ENCODE results near the gene EN2.

Gene EN2

DNA sequence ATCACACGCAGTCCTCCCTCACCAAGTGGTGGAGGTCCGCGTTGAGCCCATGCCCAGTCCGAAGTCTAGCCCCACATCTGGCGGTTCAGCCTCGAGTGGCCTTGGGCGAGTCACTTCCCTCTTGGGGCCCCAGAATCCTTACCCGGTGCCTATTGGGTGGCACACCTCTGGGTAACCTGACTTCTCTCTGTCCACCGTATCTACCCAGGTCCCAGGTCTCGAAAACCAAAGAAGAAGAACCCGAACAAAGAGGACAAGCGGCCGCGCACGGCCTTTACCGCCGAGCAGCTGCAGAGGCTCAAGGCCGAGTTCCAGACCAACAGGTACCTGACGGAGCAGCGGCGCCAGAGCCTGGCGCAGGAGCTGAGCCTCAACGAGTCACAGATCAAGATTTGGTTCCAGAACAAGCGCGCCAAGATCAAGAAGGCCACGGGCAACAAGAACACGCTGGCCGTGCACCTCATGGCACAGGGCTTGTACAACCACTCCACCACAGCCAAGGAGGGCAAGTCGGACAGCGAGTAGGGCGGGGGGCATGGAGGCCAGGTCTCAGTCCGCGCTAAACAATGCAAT is 4.3 kb downstream of the EN2 start:
- DNase-seq (ENCODE audit: low spot score), result no peak
- TF ChIP-seq, protein P1, sequence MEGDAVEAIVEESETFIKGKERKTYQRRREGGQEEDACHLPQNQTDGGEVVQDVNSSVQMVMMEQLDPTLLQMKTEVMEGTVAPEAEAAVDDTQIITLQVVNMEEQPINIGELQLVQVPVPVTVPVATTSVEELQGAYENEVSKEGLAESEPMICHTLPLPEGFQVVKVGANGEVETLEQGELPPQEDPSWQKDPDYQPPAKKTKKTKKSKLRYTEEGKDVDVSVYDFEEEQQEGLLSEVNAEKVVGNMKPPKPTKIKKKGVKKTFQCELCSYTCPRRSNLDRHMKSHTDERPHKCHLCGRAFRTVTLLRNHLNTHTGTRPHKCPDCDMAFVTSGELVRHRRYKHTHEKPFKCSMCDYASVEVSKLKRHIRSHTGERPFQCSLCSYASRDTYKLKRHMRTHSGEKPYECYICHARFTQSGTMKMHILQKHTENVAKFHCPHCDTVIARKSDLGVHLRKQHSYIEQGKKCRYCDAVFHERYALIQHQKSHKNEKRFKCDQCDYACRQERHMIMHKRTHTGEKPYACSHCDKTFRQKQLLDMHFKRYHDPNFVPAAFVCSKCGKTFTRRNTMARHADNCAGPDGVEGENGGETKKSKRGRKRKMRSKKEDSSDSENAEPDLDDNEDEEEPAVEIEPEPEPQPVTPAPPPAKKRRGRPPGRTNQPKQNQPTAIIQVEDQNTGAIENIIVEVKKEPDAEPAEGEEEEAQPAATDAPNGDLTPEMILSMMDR (IDR thresholded peaks at IDR 0.05; ENCODE audit: extremely low read depth, missing control alignments), result no peak

DNA sequence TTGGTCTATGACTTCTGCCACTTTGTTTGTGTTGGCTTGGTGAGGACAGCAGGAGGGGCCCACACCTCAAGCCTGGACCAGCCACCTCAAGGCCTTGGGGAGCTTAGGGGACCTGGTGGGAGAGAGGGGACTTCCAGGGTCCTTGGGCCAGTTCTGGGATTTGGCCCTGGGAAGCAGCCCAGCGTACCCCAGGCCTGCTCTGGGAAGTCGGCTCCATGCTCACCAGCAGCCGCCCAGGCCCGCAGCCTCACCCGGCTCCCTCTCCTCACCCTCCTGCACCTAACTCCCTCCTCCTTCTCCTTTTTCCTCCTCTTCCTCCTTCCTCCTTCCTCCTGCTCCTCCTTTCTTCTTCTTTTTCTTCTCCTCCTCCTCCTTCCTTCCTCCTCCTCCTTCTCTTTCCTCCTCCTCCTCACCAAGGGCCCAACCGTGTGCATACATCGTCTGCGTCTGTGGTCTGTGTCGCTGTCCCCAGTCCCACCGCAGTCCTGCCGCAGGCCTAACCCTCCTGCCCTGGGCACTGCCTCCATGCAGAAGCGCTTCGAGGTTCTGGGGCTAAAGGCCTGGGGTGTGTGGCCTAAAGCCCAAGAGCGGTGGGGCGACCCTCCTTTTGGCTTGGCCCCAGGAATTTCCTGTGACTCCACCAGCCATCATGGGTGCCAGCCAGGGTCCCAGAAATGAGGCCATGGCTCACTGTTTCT is 5.3 kb downstream of the EN2 start:
- DNase-seq (ENCODE audit: low spot score), result peak; percentile 37
- TF ChIP-seq, protein P1 (IDR thresholded peaks at IDR 0.05; ENCODE audit: extremely low read depth, missing control alignments), result no peak

DNA sequence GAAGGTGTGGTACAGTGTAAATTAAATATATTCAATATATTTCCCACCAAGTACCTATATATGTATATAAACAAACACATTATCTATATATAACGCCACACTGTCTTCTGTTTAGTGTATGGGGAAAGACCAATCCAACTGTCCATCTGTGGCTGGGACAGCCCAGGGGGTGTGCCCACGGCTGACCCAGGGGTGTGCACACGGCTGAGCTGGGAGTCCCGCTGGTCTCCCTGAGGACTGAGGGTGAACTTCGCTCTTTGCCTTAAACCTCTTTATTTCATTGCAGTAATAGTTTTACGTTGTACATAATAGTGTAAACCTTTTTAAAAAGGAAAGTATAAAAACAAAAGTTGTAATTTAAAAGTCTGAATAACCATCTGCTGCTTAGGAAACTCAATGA is 6.3 kb downstream of the EN2 start:
- TF ChIP-seq, protein P1 (IDR thresholded peaks at IDR 0.05; ENCODE audit: extremely low read depth, missing control alignments), result no peak
- no peak for DNase-seq (ENCODE audit: low spot score)

DNA sequence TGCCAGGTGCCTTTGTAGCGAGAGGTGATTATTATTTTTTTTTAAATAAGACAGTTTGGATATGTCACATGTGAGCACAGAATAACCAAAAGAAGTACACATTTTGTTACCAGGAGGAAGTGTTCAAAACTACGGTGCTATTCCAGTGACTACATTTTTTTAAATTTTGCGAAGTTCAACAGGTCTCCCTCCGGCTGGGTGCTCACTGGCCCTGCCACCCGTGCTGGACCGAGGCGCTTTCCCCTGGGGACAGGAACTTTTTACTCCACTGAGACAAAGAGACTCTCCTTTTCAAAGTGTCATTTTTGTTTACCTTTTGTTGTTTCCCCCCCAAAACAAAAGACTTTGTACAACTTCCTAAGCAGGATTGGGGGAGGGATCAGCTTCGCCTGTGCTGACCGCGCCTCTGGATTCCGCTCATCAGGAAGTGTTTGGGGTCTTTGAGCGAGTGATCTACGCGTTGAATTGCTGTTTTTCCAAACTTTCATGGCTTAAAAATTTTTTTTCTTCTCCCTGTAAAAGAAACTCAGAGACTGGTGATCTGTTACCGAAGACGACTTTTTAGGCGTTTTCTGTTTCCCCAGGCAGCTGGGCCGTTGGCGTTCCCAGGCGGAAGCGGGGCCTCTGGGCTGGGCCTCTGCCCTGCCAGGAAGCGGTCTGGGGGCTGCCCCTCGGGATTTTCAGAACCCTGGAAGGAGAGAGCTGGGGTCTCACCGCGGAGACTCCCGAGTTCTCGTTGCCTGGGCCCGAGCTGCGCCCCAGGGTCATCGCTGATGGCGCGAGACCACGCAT is 7.2 kb downstream of the EN2 start:
- DNase-seq (ENCODE audit: low spot score), result peak; percentile 40
- TF ChIP-seq, protein P1 (IDR thresholded peaks at IDR 0.05; ENCODE audit: extremely low read depth, missing control alignments), result no peak

DNA sequence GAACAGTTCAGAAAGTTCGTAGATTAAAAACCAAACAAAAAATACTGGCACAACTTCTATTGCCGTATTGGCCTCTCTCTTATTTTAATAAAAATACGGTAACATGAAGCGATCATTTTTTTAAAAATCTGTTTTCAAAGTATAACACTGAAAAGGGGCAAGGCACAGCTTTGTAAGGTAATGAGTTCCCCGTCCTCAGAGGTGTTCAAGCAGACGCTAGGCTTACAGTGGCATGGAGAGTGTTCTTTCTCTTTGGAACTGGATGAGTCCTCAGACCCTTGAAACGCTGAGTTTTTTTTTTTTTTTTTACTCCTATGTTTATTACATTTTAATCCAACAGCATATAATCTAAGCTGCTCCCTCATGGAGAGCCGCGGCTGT is 7.8 kb downstream of the EN2 start:
- TF ChIP-seq, protein P1 (IDR thresholded peaks at IDR 0.05; ENCODE audit: extremely low read depth, missing control alignments), result no peak

DNA sequence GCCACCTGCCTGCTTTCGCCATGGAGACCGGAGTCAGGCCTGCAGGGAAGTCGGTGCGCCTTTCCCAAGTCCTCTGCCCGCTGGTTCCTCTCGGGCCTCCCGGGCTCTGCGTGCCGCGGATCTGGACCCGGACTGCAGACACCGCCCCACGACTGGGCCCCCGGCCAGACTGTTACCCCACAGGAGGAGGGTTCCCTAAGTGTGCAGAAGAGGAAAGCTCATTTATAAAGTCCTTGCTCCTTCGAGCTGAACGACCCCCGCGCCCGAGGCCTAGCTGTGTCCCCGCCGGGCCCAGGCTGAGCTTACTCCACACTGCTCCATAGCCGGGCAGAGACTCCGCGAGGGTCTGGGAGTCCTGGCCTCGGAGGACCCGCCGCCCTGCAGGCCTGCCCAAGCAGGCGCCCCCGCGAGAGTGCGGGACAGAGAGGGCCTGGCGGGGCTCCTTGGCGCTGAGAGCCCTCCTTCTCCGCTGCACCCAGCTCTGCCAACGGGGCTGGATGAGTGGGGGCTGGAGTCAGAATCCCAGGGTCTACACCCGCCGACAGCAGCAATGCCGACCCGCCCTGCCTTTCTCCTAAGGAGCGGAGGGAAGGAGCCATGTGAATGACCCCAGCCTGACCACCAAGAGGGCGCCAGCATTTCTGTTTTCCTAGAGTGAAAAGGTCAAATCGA is 8.3 kb downstream of the EN2 start:
- no peak for DNase-seq (ENCODE audit: low spot score)
- TF ChIP-seq, protein P1 (IDR thresholded peaks at IDR 0.05; ENCODE audit: extremely low read depth, missing control alignments), result no peak

More for the DNA sequence above, 7.8 kb downstream of the EN2 start:
- no peak for DNase-seq (ENCODE audit: low spot score)

Data from GM20000 (cell line).